IMR-90 (cell line): ENCODE results near the gene MAS1L. TPM values are rescaled to one million over a fixed set of nuclear protein-coding genes. Genes with fewer than 3 reads are reported as not detected.

ENCODE experiments used
- ATAC-seq: fragments of 200-7000 bp; cut with Tn5 transposase; 2 replicates; pipeline ENCODE4 v1.9.1; 2020; ENCODE audit warnings: low read depth, mild to moderate bottlenecking, moderate library complexity
- BruUV-seq: library from RNA; stranded (reverse); fragments of 400-500 nt; replicated peaks from 2 replicates; lab custom pipeline; 2021; lab: Mats Ljungman, UMichigan
- CTCF ChIA-PET: fragments of 300-600 bp; formaldehyde crosslinking; extraction: SDS; loops from one replicate; lab custom pipeline; 2021; ENCODE audit warnings: antibody characterized with exemption; lab: Yijun Ruan, JAX
- POLR2A ChIA-PET: fragments of 300-600 bp; sonication (Branson Sonifier 250); formaldehyde crosslinking; loops from one replicate; lab custom pipeline; 2022; ENCODE audit warnings: antibody characterized with exemption; ENCODE audit not compliant: unreplicated experiment; lab: Charles Lee
- DNase-seq: peaks from one replicate; pipeline ENCODE4 v3.0.0; 2013
- H2AFZ ChIP-seq: replicated peaks from 2 replicates; pipeline ENCODE3; 2013; ENCODE audit warnings: low read length, mild to moderate bottlenecking; ENCODE audit not compliant: poor library complexity
- H2AK5ac ChIP-seq: 2 replicates; pipeline ENCODE4 v1.6.1; 2013; ENCODE audit warnings: low read depth, low read length, inconsistent platforms
- H2AK9ac ChIP-seq: replicated peaks from 2 replicates; pipeline ENCODE3; 2013; ENCODE audit warnings: mild to moderate bottlenecking, low read depth, low read length, moderate library complexity; ENCODE audit not compliant: poor library complexity
- H2BK120ac ChIP-seq: 2 replicates; pipeline ENCODE4 v1.6.1; 2013; ENCODE audit warnings: low read depth, low read length, inconsistent platforms
- H2BK15ac ChIP-seq: 3 replicates; pipeline ENCODE4 v1.6.1; 2013; ENCODE audit warnings: low read depth, low read length, inconsistent platforms
- H2BK20ac ChIP-seq: 2 replicates; pipeline ENCODE4 v1.6.1; 2013; ENCODE audit warnings: low read depth, mild to moderate bottlenecking, inconsistent platforms, low read length, moderate library complexity
- H2BK5ac ChIP-seq: 2 replicates; pipeline ENCODE4 v1.6.1; 2013; ENCODE audit warnings: mild to moderate bottlenecking, low read depth, low read length, inconsistent platforms; ENCODE audit not compliant: poor library complexity, severe bottlenecking
- H3K14ac ChIP-seq: replicated peaks from 2 replicates; pipeline ENCODE4 v1.6.1; 2013; ENCODE audit warnings: low read depth, low read length, inconsistent platforms
- H3K18ac ChIP-seq: 2 replicates; pipeline ENCODE4 v1.6.1; 2013; ENCODE audit warnings: low read depth, low read length, control low read depth
- H3K23ac ChIP-seq: 2 replicates; pipeline ENCODE4 v1.6.1; 2013; ENCODE audit warnings: low read depth, low read length, inconsistent platforms
- H3K27ac ChIP-seq: 2 replicates; pipeline ENCODE4 v1.5.1; 2013; ENCODE audit warnings: mild to moderate bottlenecking, control low read depth, low read length; ENCODE audit not compliant: insufficient read depth
- H3K27me3 ChIP-seq: 2 replicates; pipeline ENCODE4 v1.6.1; 2013; ENCODE audit warnings: low read length; ENCODE audit not compliant: control insufficient read depth, insufficient read depth
- H3K36me3 ChIP-seq: 2 replicates; pipeline ENCODE4 v1.6.1; 2013; ENCODE audit warnings: low read length, mixed read lengths; ENCODE audit not compliant: control insufficient read depth, insufficient read depth
- H3K4ac ChIP-seq: 2 replicates; pipeline ENCODE4 v1.6.1; 2013; ENCODE audit warnings: low read depth, low read length, inconsistent platforms
- H3K4me1 ChIP-seq: 2 replicates; pipeline ENCODE4 v1.6.1; 2013; ENCODE audit warnings: low read length, mixed read lengths; ENCODE audit not compliant: control insufficient read depth, insufficient read depth
- H3K4me2 ChIP-seq: 2 replicates; pipeline ENCODE4 v1.6.1; 2013; ENCODE audit warnings: low read depth, mild to moderate bottlenecking, control low read depth, low read length, moderate library complexity
- H3K4me3 ChIP-seq: 2 replicates; pipeline ENCODE4 v1.5.1; 2013; ENCODE audit warnings: low read depth, mild to moderate bottlenecking, control low read depth, low read length, moderate library complexity; ENCODE audit not compliant: insufficient read depth
- H3K56ac ChIP-seq: 2 replicates; pipeline ENCODE4 v1.6.1; 2013; ENCODE audit warnings: low read length, inconsistent platforms; ENCODE audit not compliant: insufficient read depth; ENCODE audit errors: extremely low read depth
- H3K79me1 ChIP-seq, 2 experiments: 2 replicates each; pipeline ENCODE4 v1.6.1; 2013; ENCODE audit warnings: low read length in 2 of 2, inconsistent platforms in 1 of 2, low read depth in 1 of 2
- H3K9ac ChIP-seq: 2 replicates; pipeline ENCODE4 v1.6.1; 2013; ENCODE audit warnings: low read depth, low read length, control low read depth
- H3K9me1 ChIP-seq: 2 replicates; pipeline ENCODE4 v1.6.1; 2013; ENCODE audit warnings: low read length, inconsistent platforms; ENCODE audit not compliant: insufficient read depth
- H3K9me3 ChIP-seq: 2 replicates; pipeline ENCODE4 v1.6.1; 2013; ENCODE audit warnings: low read length; ENCODE audit not compliant: control insufficient read depth, insufficient read depth
- H4K20me1 ChIP-seq: 2 replicates; pipeline ENCODE4 v1.6.1; 2013; ENCODE audit warnings: low read length, inconsistent platforms; ENCODE audit not compliant: insufficient read depth
- H4K5ac ChIP-seq: 2 replicates; pipeline ENCODE4 v1.6.1; 2013; ENCODE audit warnings: mild to moderate bottlenecking, low read depth, low read length, control low read depth
- H4K8ac ChIP-seq, 2 experiments: 2 replicates each; pipeline ENCODE4 v1.6.1; 2013; ENCODE audit warnings: low read depth in 2 of 2, low read length in 2 of 2, control low read depth in 1 of 2, inconsistent platforms in 1 of 2
- H4K91ac ChIP-seq: 2 replicates; pipeline ENCODE4 v1.6.1; 2013; ENCODE audit warnings: low read depth, low read length, inconsistent platforms; ENCODE audit not compliant: insufficient read depth
- CHD1 ChIP-seq: IDR thresholded peaks from 2 replicates; pipeline ENCODE4 v1.6.1; 2012; ENCODE audit warnings: low read depth, low read length, improper control_type of control experiment
- MAFK ChIP-seq: IDR thresholded peaks from 2 replicates; pipeline ENCODE4 v1.6.1; 2012; ENCODE audit warnings: low read depth, low read length, improper control_type of control experiment
- MXI1 ChIP-seq: IDR thresholded peaks from 2 replicates; pipeline ENCODE4 v1.6.1; 2012; ENCODE audit warnings: low read depth, mild to moderate bottlenecking, low read length, moderate library complexity, borderline replicate concordance
- NFE2L2 ChIP-seq: fragments of 150-350 bp; IDR thresholded peaks from 2 replicates; pipeline ENCODE4 v1.6.1; 2016; ENCODE audit warnings: low read depth, mild to moderate bottlenecking, low read length
- POLR2A ChIP-seq: IDR thresholded peaks from 2 replicates; pipeline ENCODE4 v1.6.1; 2012; ENCODE audit warnings: mild to moderate bottlenecking, low read depth, low read length
- RCOR1 ChIP-seq: IDR thresholded peaks from 2 replicates; pipeline ENCODE4 v1.6.1; 2012; ENCODE audit warnings: mild to moderate bottlenecking, low read length, improper control_type of control experiment; ENCODE audit not compliant: insufficient replicate concordance
- RFX5 ChIP-seq: IDR thresholded peaks from 2 replicates; pipeline ENCODE4 v1.8.0; 2012; ENCODE audit warnings: low read depth, mild to moderate bottlenecking, low read length, moderate library complexity
- WGBS, 2 experiments: methylation state at CpG; one replicate each; pipeline versions ENCODE4 v1.1.5 to v1.1.7; 2013; ENCODE audit warnings: missing lambda C conversion rate in 2 of 2; ENCODE audit not compliant: insufficient read length in 1 of 2; ENCODE audit errors: extremely low coverage in 2 of 2; 5-methylcytosine and 5-hydroxymethylcytosine counted together
- dilution Hi-C: fragments of 300-500 bp; cut with HindIII; formaldehyde crosslinking; loops from one replicate; pipeline ENCODE4 v1.14.3; 2018; ENCODE audit warnings: low sequenced_read_pairs; ENCODE audit not compliant: unreplicated experiment
- in situ Hi-C: fragments of 300-500 bp; cut with MboI; formaldehyde crosslinking; loops from 3 replicates; pipeline ENCODE4 v1.14.3; 2019; ENCODE audit warnings: low sequenced_read_pairs, inconsistent platforms, mixed read lengths
- intact Hi-C: fragments of 100-400 bp; cut with micrococcal nuclease; formaldehyde crosslinking; loops from 2 replicates; pipeline ENCODE4 v1.10.0; 2022
- polyA plus RNA-seq, 3 experiments: library from polyadenylated mRNA; depleted of rRNA; stranded (reverse); fragments of >200 nt; gene quantifications; 2 replicates each; pipeline ENCODE4 v1.2.3, GENCODE V29; 2012; ENCODE audit warnings: low replicate concordance in 1 of 3
- total RNA-seq: library from RNA; depleted of rRNA; stranded (reverse); fragments of >200 nt; gene quantifications from 2 replicates; pipeline ENCODE4 v1.2.3, GENCODE V29; 2012

Gene MAS1L
- total and polyA plus RNA-seq, 2 of the 4 experiments (the other 2 are of a cell fraction): not detected

DNA sequence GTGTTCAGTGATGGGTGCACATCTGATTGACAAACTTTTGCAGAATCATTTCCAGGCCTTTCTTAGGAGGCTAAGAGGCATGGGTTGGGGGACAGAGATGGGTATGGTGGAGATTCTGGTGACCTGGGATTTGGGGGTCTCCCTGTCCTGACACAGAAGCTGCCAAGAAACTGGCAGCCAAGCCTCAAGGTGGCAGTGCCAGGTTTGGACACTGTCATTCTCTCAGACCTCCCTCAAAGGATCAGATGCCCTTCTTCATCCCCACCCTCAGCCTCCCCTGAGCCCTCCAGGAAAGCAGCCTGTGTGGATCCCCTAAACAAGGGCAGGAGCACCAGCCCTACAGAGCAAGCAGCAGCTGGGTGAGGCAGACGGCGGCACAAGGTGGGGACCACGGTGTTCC, 18.1 kb upstream of the MAS1L start:
- Histone ChIP-seq H3K4ac (no peak overlapping the region), H3K18ac (no peak overlapping the region), H2BK5ac (no peak overlapping the region), H3K4me3 (no peak overlapping the region), H4K20me1 (no peaks in the 10 kb centered on the region), H3K56ac (no peak overlapping the region), H3K36me3 (no peaks in the 10 kb centered on the region), H3K4me2 (no peak overlapping the region), H2BK15ac (no peak overlapping the region), H2AK5ac (no peak overlapping the region), H3K4me1 (no peaks in the 10 kb centered on the region), H2BK20ac (no peak overlapping the region), H3K27ac (no peak overlapping the region), H3K9me3 (peaks cover 11% of the 10 kb centered on the region; the same call in 1 of the 2 replicates), H4K8ac (no peak overlapping the region), H3K27me3 (no peaks in the 10 kb centered on the region), H3K14ac (no peak overlapping the region), H3K23ac (no peak overlapping the region), H3K9me1 (no peaks in the 10 kb centered on the region), H4K5ac (no peak overlapping the region), H3K79me1 (no peaks in the 10 kb centered on the region), H2AFZ (no peak overlapping the region), H2AK9ac (no peak overlapping the region), H4K91ac (no peak overlapping the region), H3K9ac (no peak overlapping the region), H2BK120ac (no peak overlapping the region)
- ChIA-PET CTCF (no interaction called here), POLR2A (no interaction called here)
- intact Hi-C loops: no loop called here
- in situ Hi-C loops: no loop called here
- no peak for TF ChIP-seq MXI1
- no peak for TF ChIP-seq NFE2L2
- no peak for TF ChIP-seq RFX5
- no peak for TF ChIP-seq MAFK
- TF ChIP-seq RCOR1: no peak
- no peak for TF ChIP-seq POLR2A
- TF ChIP-seq CHD1: no peak
- no TSS peak for BruUV-seq
- WGBS, 2 experiments: 51% methylated on average over 3 of the region's 3 CpGs; no CpG with 5 or more reads in 1 of the 2 experiments
- no peak for DNase-seq
- dilution Hi-C loops: no loop called here
- no peak for ATAC-seq
